ENCODE data around the gene HOXD1. TPM values are rescaled to one million over a fixed set of nuclear protein-coding genes. Genes with fewer than 3 reads are reported as not detected.

HOXD1 gene
- polyA plus RNA-seq, 4 donors: 7.8 to 13.2 (median 11.7) TPM

- DNase-seq (ENCODE audit: low read depth in 4 of 4, low spot score in 3 of 4): no peak
These were observed 23.7 kb upstream of the HOXD1 start for GRCh38 chr2:176164611-176165369.

- DNase-seq (ENCODE audit: low read depth in 4 of 4, low spot score in 3 of 4): no peak
These were observed 23.0 kb upstream of the HOXD1 start for GRCh38 chr2:176165370-176166050.

GRCh38 chr2:176166272-176166671, 22.2 kb upstream of the HOXD1 start:
- no peak for DNase-seq (ENCODE audit: low read depth in 4 of 4, low spot score in 3 of 4)

- no peak for DNase-seq (ENCODE audit: low read depth in 4 of 4, low spot score in 3 of 4)
These were observed 21.1 kb upstream of the HOXD1 start for GRCh38 chr2:176167398-176167797.

GRCh38 chr2:176169181-176169580, 19.3 kb upstream of the HOXD1 start:
- DNase-seq (ENCODE audit: low read depth in 4 of 4, low spot score in 3 of 4): no peak

- DNase-seq (ENCODE audit: low read depth in 4 of 4, low spot score in 3 of 4): no peak
These were observed 18.8 kb upstream of the HOXD1 start for GRCh38 chr2:176169711-176170110.

GRCh38 chr2:176170602-176171305, 17.7 kb upstream of the HOXD1 start:
- DNase-seq (ENCODE audit: low read depth in 4 of 4, low spot score in 3 of 4): no peak

GRCh38 chr2:176171351-176172006, 17.0 kb upstream of the HOXD1 start:
- no peak for DNase-seq (ENCODE audit: low read depth in 4 of 4, low spot score in 3 of 4)

- no peak for DNase-seq (ENCODE audit: low read depth in 4 of 4, low spot score in 3 of 4)
These were observed 16.2 kb upstream of the HOXD1 start for GRCh38 chr2:176172007-176172894.

GRCh38 chr2:176172895-176173566, 15.4 kb upstream of the HOXD1 start:
- DNase-seq (ENCODE audit: low read depth in 4 of 4, low spot score in 3 of 4): no peak

GRCh38 chr2:176173567-176174381, 14.7 kb upstream of the HOXD1 start:
- DNase-seq (ENCODE audit: low read depth in 4 of 4, low spot score in 3 of 4): no peak

GRCh38 chr2:176174382-176174823, 14.1 kb upstream of the HOXD1 start:
- DNase-seq (ENCODE audit: low read depth in 4 of 4, low spot score in 3 of 4): no peak

GRCh38 chr2:176174824-176175708, 13.4 kb upstream of the HOXD1 start:
- DNase-seq (ENCODE audit: low read depth in 4 of 4, low spot score in 3 of 4): peak in 1 of 4 donors; percentile 84

- no peak for DNase-seq (ENCODE audit: low read depth in 4 of 4, low spot score in 3 of 4)
These were observed 12.5 kb upstream of the HOXD1 start for GRCh38 chr2:176175709-176176607.

GRCh38 chr2:176177580-176178037, 10.9 kb upstream of the HOXD1 start:
- DNase-seq (ENCODE audit: low read depth in 4 of 4, low spot score in 3 of 4): no peak

GRCh38 chr2:176178038-176178756, 10.3 kb upstream of the HOXD1 start:
- DNase-seq (ENCODE audit: low read depth in 4 of 4, low spot score in 3 of 4): no peak
